ENCODE measurements around the gene OR2M2. TPM values are rescaled to one million over a fixed set of nuclear protein-coding genes. Genes with fewer than 3 reads are reported as not detected.

The OR2M2 gene
- total RNA-seq, 2 donors from 2014 or later = not detected

DNA sequence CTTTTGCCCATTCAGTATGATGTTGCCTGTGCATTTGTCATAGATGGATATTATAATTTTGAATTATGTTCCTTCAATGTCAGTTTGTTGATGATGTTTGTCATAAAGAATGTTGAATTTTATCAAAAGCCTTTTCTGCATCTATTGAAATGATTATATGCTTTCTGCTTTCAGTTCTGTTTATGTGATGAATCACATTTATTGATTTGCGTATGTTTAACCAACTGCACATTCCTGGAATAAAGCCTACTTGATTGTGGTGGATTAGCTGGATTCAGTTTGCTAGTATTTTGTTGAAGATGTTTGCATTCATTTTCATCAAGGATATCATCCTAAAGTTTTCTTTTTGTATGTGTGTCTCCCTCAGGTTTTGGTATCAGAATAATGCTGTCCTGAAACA is 50.9 kb downstream of the OR2M2 start:
- Mint-ChIP-seq H3K36me3 (peaks cover 0 to 8% of the 10 kb centered on the region in 2 donors), H3K27ac (no peak overlapping the region), H3K9me3 (peaks cover 6 to 9% of the 10 kb centered on the region in 2 donors)
- DNase-seq (ENCODE audit: low spot score in 2 of 2) = no peak
- ATAC-seq = no peak

DNA sequence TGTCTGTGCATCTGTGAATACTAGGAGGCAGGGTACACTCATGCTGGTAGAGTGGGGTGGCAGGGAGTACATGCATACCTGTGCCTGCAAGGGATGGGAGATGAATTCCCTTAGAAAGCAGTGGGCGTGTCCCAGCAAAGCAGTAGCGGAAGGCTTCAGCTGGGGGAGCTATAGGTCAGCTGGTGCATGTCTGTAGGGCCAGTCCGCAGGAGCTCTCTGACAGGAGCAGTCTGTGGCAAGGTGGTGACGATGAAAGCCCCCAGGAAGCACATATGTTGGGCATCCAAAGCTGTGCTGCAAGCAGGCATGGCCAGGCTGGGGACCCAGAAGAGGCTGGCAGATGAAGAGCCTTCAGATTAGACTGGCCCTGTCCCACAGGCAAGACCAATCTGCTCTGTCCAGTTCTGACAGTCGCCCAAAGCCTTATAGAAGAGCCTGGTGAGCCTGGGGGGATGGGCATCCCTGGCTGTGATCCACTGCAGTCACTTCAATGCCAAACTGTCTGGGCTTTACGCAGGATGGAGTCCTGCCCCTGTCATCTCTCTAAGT is 54.8 kb downstream of the OR2M2 start:
- Mint-ChIP-seq H3K27ac (no peak overlapping the region), H3K9me3 (peaks cover 6 to 9% of the 10 kb centered on the region in 2 donors), H3K36me3 (peaks cover 0 to 8% of the 10 kb centered on the region in 2 donors)
- no peak for DNase-seq (ENCODE audit: low spot score in 2 of 2)
- no peak for ATAC-seq

Other genes with a start within 250 kb of the OR2M2 start
- gene OR2AJ1, start 249.9 kb upstream of the OR2M2 start, total RNA-seq = not detected
- gene OR2L8, start 226.0 kb upstream of the OR2M2 start, total RNA-seq = under 1 TPM in 1 of 2 donors, not detected in 1; 0.45 TPM
- under 1 TPM in 1 of 2 donors, not detected in 1; 0.25 TPM for gene OR2AK2, start 209.6 kb upstream of the OR2M2 start, total RNA-seq
- gene OR2L5, start 161.2 kb upstream of the OR2M2 start, total RNA-seq = under 1 TPM in 1 of 2 donors, not detected in 1; 0.16 TPM
- under 1 TPM; 0.14 to 0.23 TPM for gene OR2L2, start 144.8 kb upstream of the OR2M2 start, total RNA-seq
- not detected for gene OR2L3, start 128.0 kb upstream of the OR2M2 start, total RNA-seq
- not detected for gene OR2L13, start 79.6 kb upstream of the OR2M2 start, total RNA-seq
- not detected for gene OR2M5, start 29.7 kb upstream of the OR2M2 start, total RNA-seq
- gene OR2M3, start 22.4 kb downstream of the OR2M2 start, total RNA-seq = not detected
- gene OR2M4, start 56.6 kb downstream of the OR2M2 start, total RNA-seq = not detected
- gene OR2T33, start 103.2 kb downstream of the OR2M2 start, total RNA-seq = not detected
- not detected for gene OR2T12, start 128.6 kb downstream of the OR2M2 start, total RNA-seq
- gene OR2M7, start 149.7 kb downstream of the OR2M2 start, total RNA-seq = not detected
- gene OR14C36, start 174.0 kb downstream of the OR2M2 start, total RNA-seq = not detected
- gene OR2T4, start 186.8 kb downstream of the OR2M2 start, total RNA-seq = not detected
- gene OR2T6, start 200.9 kb downstream of the OR2M2 start, total RNA-seq = not detected
- not detected for gene OR2T1, start 228.2 kb downstream of the OR2M2 start, total RNA-seq

Measured in activated naive CD4-positive, alpha-beta T cell treated with anti-CD3 and anti-CD28 coated beads, Interleukin-2, amount 50 U/mL, for 72 hours (primary cell).